Ovary (tissue), 3 donors: ENCODE data around the gene TOP3A.

Experiments
- POLR2A ChIP-seq: fragments of 450-650 bp; IDR thresholded peaks from one replicate; pipeline ENCODE4 v1.6.1; 2017; ENCODE audit warnings: antibody characterized with exemption, mild to moderate bottlenecking, moderate library complexity
- TF ChIP-seq, protein P1 (sequence below), 3 donors: fragments of 450-650 bp in 2 of 3; fragments of 200-600 bp in 1 of 3; IDR thresholded peaks; one replicate each; pipeline versions ENCODE4 v1.5.1 to v1.8.0; 2016 to 2022; ENCODE audit warnings: antibody characterized with exemption in 3 of 3, mild to moderate bottlenecking in 1 of 3
- donor health status: DM: no; HTN: no; CAD: no.

GRCh38 chr17:18327556-18327955 is 12.8 kb upstream of the TOP3A start:
- no peak for TF ChIP-seq POLR2A
- TF ChIP-seq, protein P1, sequence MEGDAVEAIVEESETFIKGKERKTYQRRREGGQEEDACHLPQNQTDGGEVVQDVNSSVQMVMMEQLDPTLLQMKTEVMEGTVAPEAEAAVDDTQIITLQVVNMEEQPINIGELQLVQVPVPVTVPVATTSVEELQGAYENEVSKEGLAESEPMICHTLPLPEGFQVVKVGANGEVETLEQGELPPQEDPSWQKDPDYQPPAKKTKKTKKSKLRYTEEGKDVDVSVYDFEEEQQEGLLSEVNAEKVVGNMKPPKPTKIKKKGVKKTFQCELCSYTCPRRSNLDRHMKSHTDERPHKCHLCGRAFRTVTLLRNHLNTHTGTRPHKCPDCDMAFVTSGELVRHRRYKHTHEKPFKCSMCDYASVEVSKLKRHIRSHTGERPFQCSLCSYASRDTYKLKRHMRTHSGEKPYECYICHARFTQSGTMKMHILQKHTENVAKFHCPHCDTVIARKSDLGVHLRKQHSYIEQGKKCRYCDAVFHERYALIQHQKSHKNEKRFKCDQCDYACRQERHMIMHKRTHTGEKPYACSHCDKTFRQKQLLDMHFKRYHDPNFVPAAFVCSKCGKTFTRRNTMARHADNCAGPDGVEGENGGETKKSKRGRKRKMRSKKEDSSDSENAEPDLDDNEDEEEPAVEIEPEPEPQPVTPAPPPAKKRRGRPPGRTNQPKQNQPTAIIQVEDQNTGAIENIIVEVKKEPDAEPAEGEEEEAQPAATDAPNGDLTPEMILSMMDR (IDR thresholded peaks at IDR 0.05) = no peak
